GM21529 (cell line): ENCODE data around the gene CRACDL.

ENCODE experiments used
- ATAC-seq: cut with Tn5 transposase; IDR thresholded peaks from one replicate; pipeline ENCODE4 v1.9.1; 2021; ENCODE audit not compliant: unreplicated experiment

CRACDL gene, protein sequence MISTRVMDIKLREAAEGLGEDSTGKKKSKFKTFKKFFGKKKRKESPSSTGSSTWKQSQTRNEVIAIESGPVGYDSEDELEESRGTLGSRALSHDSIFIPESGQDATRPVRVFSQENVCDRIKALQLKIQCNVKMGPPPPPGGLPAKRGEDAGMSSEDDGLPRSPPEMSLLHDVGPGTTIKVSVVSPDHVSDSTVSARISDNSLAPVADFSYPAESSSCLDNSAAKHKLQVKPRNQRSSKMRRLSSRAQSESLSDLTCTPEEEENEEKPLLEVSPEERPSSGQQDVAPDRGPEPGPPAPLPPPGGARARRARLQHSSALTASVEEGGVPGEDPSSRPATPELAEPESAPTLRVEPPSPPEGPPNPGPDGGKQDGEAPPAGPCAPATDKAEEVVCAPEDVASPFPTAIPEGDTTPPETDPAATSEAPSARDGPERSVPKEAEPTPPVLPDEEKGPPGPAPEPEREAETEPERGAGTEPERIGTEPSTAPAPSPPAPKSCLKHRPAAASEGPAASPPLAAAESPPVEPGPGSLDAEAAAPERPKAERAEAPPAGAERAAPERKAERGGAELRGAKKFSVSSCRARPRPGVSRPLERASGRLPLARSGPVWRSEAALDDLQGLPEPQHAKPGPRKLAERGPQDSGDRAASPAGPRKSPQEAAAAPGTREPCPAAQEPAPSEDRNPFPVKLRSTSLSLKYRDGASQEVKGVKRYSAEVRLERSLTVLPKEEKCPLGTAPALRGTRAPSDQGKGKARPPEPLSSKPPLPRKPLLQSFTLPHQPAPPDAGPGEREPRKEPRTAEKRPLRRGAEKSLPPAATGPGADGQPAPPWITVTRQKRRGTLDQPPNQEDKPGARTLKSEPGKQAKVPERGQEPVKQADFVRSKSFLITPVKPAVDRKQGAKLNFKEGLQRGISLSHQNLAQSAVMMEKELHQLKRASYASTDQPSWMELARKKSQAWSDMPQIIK

DNA sequence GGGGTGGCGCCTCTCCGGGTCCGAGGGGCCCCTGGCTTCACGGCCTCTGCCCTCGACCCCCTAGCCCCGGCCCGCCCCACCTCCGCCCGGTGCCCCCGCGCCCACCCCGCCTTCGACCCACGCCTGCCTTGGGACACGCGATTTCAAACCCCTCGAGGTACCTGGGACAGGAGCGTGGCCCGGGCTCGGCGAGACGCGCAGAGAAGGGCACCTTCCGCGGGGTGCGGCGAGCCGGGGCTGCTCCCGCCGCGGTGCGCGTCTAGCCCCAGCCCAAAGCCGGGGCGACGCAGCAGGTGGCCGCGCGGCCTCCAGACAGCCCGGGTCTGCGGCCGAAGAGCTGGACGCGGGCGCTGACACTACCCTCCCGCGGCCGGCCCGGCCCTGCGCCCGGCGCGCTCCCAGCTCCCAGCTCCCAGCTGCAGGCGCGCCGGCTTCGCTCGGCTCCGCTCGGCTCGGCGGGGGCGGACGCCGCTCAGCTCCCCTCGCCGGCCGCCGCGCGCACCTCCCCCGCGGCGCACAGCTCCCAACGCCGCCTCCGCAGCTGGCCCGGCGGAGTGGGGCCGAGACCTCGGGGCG is at the start of gene CRACDL:
Gene CRACDL, minus strand, starts transcription at position 449 of the 576 bp plus-strand sequence. CDS start 89,425 bp downstream, outside the sequence.
- no peak for ATAC-seq

DNA sequence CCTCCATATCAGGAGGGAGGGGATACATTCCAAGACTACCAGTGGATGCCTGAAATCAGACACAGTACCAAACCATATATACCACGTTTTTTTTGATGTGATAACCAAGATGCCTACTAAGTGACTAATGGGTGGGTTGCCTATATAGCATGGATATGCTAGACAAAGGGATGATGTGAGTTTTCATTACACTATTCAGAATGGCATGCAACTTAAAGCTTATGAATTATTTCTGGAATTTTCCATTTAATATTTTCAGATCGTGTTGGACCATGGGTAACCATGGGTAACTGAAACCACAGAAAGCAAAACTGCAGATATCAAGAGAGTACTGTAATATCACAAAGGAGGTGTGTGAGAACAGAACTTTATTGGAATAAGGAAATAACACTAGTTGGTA is 39.6 kb upstream of the CRACDL start:
- no peak for ATAC-seq

DNA sequence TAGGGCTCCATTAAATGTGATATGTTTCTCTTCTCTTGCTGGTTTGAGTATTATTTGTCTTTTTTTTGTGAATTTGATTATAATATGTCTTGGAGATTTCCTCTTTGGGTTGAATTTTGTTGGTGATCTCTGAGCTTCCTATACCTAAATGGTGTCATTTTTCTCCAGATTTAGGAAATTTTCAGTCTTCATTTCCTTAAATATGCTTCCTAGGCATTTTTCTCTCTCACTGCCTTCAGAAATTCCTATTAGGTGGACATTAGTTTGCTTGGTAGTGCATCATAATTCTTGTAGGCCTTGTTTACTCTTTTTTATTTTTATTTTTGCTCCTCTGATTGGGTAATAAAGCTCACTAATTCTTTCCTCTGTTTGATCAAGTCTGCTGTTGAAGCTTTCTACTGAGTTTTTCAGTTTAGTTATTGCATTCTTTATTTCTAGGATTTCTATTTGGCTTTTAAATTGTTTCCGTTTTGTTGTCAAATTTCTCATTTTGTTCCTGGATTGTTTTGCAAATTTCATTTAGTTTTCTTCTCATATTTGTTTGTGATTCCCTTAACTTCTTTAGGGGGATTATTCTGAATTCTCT is 36.6 kb upstream of the CRACDL start:
- ATAC-seq = no peak

DNA sequence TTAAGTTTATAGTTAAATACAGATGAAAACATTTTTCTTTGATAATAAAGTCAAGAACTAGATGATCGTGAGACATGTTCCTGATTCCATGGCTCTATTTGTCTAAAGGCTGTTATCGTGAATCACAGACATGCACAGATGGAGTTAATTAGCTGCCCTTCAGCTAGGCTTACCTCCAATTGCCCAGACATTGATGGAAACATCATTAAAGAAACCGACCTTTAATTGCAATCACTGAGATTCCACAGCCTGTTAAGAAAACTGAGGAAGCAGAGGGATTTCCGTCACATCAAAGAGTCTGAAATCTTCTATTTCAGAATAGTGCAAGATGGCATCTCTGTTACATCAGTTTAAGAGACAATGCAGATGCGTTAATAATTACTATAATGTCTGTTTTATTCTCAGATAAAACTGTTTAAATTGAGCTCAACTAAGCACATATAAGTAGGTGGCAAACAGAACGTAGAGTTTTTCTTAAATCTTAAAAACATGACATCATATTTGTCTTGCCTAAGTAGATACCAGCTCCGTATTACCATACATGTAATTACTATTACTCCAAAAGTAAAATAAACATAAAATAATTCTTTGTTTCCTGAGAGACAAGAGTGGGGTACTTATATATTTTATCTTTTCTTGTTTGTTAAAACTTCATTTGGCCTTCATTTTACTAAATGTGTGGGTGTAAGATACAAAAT is 23.9 kb upstream of the CRACDL start:
- ATAC-seq = no peak

DNA sequence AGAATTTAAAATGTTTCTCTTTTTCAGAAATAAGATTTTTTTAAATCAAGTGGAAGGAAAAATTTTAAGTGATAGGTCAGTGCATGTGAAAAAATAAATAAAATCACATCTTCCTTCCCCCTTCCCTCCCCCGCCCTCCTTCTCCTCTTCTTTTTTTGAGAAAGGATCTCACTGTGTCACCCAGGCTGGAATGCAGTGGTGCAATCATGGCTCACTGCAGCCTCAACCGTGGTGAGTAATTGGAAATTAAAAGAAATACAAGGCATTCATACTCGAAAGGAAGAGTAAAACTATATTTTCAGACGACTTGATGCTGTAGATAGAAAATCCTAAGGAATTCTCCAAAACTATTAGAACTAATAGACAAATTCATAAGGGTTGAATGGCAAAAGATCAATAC is 16.9 kb upstream of the CRACDL start:
- no peak for ATAC-seq

DNA sequence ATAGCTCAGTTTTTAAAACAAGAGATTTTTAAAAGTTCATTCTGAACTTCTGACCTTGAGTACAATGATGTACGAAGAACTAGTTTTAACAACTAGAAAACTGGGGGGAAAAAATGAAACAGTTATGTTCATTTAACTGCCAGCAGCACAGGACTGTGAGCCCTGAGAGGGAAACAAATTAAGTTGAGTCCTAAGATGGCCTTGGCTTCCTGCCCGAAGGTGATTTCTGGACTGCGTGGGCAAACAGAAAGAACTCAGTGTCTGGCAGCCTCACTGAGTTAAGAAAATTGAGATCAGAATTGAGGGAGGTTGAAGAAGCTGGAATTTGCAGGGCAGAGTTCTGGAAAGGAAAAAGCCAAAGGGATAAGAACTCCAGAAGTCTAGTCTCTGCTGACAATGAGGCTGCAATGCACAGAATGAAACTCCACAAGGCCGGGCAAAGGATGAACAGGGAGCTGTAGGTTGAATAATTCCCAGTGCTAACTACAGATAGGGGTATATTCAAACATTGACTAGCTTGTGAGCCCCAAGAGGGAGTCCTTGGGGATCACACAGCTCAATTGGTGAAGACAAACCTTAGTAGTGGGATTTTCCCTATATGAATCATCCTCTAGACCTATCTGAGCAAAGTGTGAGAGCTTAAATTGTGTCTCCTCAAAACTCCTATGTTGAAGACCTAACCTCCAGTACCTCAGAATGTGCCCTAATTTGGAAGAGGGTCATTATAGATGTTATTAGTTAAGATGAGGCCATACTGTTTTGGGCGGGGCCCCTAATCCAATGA is 13.1 kb upstream of the CRACDL start:
- ATAC-seq = no peak

DNA sequence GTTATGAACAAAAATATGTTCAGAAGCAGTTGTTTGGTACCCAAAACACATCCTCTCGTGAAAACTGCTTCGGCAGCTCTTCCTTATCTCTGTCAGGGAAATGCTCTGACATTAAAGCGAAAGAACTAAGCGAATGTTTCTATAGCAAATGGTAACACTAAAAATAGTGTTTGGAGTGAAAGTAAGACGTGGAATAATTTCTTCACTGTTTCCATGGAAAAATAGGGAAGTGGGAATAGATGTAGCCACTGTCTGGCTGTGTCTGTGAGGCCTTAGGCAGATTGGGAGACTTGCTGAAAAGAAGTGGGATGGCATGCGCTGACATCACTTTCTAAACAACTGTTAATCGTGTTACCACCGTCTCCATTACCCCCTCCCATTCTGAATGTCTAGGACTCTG is 11.5 kb upstream of the CRACDL start:
- ATAC-seq = no peak

DNA sequence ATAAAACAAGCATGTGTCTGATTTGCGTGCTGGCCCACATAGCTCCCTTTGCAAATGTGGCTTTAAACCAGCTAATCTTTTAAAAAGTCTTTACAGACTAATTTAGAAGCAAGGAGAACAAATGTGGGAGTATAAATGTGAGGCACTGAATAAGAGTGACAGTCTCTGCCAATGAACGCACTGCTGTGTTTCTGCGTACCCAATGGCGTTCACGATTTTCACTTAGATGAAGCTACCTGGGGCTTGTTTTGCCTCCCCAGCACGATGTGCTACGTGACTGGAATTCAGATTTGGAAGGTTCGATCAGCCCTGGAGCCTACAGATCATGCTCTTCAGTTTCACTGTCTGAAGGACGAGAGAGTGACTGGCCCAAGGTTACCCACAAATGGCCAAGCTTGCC is 10.8 kb upstream of the CRACDL start:
- no peak for ATAC-seq

DNA sequence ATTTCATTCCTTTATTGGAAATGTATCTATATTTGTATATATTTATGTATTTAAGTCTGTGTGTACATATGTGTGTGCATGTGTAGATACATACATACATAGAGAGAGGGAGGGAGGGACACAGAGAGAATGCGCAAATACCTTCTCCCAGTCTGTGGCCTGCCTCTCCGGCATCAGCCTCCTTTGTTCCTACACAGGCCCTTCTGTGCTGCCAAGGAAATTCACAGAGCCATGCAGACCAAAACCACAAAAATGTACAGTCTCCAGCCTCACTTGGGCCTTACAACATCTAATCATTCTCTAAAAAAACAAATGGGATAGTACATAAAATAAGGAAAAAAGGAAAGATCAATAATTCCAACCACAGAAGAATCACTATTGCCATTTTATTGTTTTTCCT is 8.8 kb upstream of the CRACDL start:
- no peak for ATAC-seq

DNA sequence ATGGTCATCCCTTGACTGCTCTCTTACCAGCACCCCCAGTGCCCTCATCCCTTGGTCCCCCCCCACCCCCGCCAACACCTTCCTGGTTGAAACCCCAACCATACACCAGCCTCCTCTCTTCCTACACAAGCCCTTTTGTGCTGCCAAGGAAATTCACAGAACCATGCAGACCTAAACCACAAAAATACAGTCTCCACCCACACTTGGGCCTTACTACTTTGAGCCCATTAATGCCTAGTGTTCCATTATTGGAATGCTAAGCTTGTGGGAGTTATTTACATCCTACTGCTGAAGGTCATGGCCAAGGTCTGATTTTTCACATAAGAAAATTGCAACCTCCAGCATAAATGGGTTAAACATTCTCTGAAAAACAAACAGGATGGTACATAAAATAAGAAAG is 4.1 kb upstream of the CRACDL start:
- ATAC-seq = no peak

DNA sequence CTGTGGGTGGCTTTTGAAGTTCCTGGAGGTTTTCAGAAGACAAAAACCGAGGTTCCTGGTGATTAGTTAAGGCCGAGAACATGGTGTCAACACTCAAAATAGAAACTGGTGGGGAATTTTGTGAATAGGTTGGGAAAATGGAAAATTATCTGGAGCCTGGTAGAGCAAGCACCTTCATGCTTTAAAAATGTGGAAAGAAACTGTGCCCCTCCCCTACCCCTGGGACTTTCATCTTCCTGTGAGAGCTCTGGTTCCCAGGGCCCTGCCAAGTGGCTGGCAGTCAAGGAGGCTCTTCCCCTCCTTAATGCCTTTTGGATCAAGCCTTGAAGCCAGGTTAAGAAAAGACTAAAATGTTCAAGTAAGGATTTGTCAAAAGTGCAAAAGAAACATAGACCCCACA is 1.9 kb upstream of the CRACDL start:
- ATAC-seq = no peak

DNA sequence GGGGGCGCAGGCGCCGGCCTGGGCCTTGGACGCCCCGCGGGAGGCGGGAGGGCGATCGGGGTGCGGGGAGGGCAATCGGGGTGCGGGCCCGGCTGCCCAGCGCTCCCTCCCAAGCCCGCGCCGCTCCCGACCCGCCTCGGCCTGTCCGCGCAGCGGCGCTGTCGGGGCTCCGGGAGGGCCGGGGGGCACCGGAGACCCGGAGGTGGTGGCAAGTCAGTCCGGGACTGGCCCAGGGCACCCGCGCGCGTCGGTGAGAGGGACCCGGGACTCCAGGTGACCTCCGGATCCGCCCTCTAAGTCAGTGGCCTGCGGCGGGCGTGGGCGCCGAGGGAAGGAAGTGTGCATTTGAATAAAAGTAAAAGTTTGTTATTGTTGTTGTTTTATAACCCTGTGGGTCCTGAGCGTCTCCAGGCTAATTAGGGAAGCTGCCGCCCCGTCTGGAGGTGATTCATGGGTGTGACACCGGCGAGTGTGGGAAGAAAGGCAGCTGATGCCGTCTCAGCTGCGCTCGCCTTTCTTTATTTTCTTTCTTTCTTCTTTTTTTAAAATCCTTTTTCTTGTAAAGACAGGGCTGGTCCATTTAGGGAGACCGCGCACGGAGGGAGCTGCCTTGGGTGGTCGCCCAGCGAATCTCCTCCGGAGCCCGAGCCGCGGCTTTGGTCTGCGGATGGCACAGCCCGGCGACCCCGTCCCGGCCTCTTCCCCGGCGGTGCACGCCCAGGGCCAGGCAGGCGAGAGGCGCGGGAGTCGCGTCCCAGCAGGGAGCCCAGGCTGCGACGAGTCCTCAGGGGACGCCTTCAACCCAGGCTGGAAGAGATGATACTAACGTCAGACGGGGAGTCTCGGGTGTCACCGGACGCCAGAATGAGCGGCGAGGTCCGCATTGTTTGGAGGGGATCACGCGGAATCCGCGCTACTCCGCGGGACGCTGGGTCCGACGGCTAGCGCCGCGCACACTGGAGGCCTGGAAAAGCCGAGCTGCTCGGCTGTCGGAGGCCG is 627 bp upstream of the CRACDL start:
- no peak for ATAC-seq

DNA sequence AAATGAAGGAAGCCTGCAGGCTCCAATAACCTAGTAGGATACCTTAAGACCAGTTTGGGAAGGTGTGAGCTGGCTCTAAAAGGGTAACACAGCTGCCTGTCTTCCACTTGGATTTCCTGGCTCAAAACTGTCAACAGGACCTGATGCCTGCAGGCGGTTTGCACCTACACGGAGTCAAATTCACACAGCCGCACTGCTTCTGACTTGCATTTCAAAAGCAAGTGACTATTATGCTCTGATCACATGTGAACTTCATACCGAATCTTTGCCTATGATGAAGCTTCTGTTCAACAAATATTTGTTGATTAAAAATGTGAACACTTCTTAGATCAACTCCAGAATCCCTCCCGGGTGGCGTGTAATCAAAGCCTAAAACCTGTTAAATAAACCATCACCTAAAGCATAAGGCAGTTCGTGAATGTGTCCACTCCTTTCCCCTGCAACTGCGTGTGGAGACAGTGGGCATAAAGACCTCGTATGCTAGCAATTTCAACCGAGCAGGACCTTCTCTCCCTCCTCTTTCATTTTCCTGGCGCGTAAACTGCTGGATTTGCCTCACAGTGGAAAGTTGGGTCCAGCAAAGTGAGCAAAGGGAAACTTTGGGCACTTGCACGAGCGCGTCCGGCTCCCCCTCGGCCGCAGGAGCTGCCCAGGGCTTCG is 784 bp downstream of the CRACDL start:
- ATAC-seq = no peak

DNA sequence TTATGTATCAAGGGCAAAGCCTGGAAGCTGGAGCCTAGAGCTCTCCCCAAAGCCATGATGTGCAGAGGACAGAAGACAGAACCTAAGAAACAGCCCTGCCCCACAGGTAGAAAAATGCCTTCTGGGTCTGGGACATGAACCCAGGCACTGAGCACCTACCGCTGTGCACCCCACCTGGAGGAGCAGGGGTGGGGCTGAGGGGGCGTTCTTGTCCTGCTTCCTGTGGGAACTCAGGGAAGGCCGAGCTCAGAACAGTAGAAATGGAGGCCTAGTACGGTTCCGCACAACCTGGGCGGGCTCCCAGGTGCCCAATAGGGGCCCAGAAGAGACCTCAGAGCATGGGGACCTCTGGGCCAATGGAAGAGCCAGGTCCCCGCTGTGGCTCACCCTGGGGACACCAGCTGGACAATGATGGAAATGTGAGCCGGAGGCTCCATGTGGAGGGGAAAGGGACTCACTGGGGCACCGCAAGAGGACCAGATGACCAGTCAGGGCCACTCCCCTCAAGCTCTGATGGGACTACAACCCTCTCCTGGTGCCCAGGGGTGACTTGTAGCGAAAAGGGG is 3.2 kb downstream of the CRACDL start:
- no peak for ATAC-seq

DNA sequence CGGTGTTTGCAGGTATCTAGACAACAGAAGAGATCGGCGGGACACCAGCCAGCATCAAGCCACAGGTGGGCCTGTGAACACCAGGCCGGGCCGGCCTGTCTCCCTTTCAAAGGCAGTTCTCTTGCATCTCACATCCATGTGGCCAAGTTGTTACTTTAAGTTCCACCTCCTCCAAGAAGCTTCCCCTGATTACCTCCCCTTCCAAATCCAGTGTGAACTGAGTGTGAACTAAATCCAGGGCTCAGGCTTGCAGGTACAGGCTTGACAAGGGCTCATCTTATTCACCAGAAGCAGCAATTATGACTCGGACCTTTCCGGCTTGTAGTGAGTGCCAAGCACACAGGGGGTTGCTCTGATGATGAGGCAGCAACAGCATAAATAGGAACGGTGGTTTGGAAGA is 3.9 kb downstream of the CRACDL start:
- no peak for ATAC-seq

DNA sequence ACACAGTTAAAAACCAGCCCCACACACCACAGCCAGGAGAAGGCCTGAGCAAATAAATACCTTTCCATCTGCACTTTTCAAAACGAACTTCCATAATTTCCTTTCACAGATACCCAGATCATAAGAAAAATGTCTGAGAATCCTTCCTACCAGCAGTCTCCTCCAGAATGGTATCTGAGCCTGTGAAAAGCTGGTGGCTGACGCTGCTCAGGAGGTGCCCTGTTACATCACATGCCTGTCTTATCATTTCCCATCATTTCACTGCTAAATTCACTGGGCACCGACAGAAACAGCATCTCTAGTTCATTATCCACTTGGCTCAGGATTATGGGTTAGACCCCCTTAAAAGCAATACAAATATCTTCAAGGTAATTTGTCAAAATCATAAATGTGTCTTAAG is 4.4 kb downstream of the CRACDL start:
- no peak for ATAC-seq

DNA sequence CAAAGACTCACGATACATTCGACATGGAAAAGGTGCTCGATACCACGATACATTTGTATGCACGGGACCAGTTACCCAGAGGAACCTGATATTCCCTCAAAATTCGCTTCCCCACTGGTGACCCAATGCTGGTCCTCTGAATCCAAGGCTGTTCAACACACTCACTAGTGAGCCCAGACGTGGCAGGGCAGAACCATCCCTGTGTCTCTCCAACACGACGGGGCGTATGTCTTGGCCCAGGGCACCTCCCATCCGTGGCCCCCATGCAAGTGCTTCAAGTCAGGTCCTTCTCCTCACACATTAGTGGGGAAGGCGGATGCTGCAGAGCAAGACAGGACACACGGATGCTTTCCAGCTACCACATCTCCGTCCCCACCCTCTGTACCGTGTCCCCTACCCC is 6.1 kb downstream of the CRACDL start:
- ATAC-seq = no peak

DNA sequence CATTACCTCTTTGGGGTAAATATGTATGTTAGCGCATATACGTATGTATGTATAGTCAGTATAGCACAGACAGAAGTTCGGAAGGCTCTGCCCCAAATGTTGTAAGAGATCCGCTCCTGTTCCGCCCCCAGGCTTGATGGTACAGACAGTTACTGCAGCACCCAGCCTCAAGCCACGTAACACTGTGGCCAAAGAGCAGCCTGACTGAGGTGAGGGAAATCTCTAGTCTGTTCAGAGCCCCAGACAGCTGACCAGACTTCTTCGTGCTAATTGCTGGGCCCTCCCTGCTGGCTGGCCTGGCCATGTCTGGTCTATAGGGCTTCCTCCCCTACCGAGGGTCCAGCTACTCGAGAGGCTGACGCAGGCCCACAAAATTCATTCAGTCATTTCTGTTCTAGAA is 7.8 kb downstream of the CRACDL start:
- no peak for ATAC-seq
